GM18499 (cell line): ENCODE results near the gene ABCA2.

Experiments
- ATAC-seq: cut with Tn5 transposase; IDR thresholded peaks from one replicate; pipeline ENCODE4 v1.9.1; 2021; ENCODE audit warnings: moderate number of reproducible peaks; ENCODE audit not compliant: insufficient read depth, unreplicated experiment

ABCA2 gene

GRCh38 chr9:136970361-136970760 lies 57.7 kb downstream of the ABCA2 start:
- no peak for ATAC-seq

GRCh38 chr9:136969774-136970173 lies 58.3 kb downstream of the ABCA2 start:
- ATAC-seq: no peak

- ATAC-seq: no peak
These were observed 58.9 kb downstream of the ABCA2 start for GRCh38 chr9:136969150-136969549.

- no peak for ATAC-seq
These were observed 59.5 kb downstream of the ABCA2 start for GRCh38 chr9:136968333-136969127.

- no peak for ATAC-seq
These were observed 62.1 kb downstream of the ABCA2 start for GRCh38 chr9:136965771-136966484.

GRCh38 chr9:136964833-136965422 lies 63.1 kb downstream of the ABCA2 start:
- ATAC-seq: no peak

- no peak for ATAC-seq
These were observed 63.8 kb downstream of the ABCA2 start for GRCh38 chr9:136964171-136964689.

GRCh38 chr9:136963751-136964150 lies 64.3 kb downstream of the ABCA2 start:
- ATAC-seq: no peak

GRCh38 chr9:136963341-136963740 lies 64.7 kb downstream of the ABCA2 start:
- ATAC-seq: no peak

- ATAC-seq: no peak
These were observed 65.3 kb downstream of the ABCA2 start for GRCh38 chr9:136962701-136963248.

- ATAC-seq: no peak
These were observed 65.9 kb downstream of the ABCA2 start for GRCh38 chr9:136962163-136962562.

GRCh38 chr9:136961279-136962065 lies 66.6 kb downstream of the ABCA2 start:
- ATAC-seq: no peak

- no peak for ATAC-seq
These were observed 67.1 kb downstream of the ABCA2 start for GRCh38 chr9:136960938-136961275.

- no peak for ATAC-seq
These were observed 67.7 kb downstream of the ABCA2 start for GRCh38 chr9:136960212-136960937.

GRCh38 chr9:136958898-136959850 lies 68.9 kb downstream of the ABCA2 start:
- no peak for ATAC-seq

GRCh38 chr9:136958473-136958872 lies 69.6 kb downstream of the ABCA2 start:
- ATAC-seq: no peak

- no peak for ATAC-seq
These were observed 70.1 kb downstream of the ABCA2 start for GRCh38 chr9:136957901-136958300.

- ATAC-seq: no peak
These were observed 70.6 kb downstream of the ABCA2 start for GRCh38 chr9:136957461-136957860.
